ENCODE measurements around the gene CCT7.

GRCh38 chr2:73238976-73239375, 4.9 kb downstream of the CCT7 start:
- TF ChIP-seq POLR2AphosphoS5 (IDR thresholded peaks at IDR 0.05) (no peak), POLR2A (IDR thresholded peaks at IDR 0.05) (no peak), CTCF (IDR thresholded peaks at IDR 0.05 in 8 of 11, conservative IDR thresholded peaks at IDR 0.05 in 3 of 11) (no peak)
